PC-9 (cell line): Measurements from ENCODE around the gene NLRC3. TPM values are rescaled to one million over a fixed set of nuclear protein-coding genes. Genes with fewer than 3 reads are reported as not detected.
A peak's percentile ranks its signal among the peaks of the same experiment; 100 is the strongest.
"Not testable (repeated sequence)": the region's sequence is repeated elsewhere in the genome, so short reads cannot be mapped to it uniquely, and the experiment has no call there.

Experiments
- BruUV-seq: library from RNA; stranded (reverse); fragments of 400-500 nt; replicated peaks from 2 replicates; lab custom pipeline; 2021; lab: Mats Ljungman, UMichigan
- CTCF ChIA-PET: fragments of 300-600 bp; sonication (Branson Sonifier 250); formaldehyde crosslinking; loops from one replicate; lab custom pipeline; 2022; ENCODE audit warnings: antibody characterized with exemption; lab: Charles Lee
- POLR2A ChIA-PET: fragments of 300-600 bp; sonication (Branson Sonifier 250); formaldehyde crosslinking; loops from one replicate; lab custom pipeline; 2022; ENCODE audit warnings: antibody characterized with exemption; ENCODE audit not compliant: unreplicated experiment; lab: Charles Lee
- DNase-seq, 2 experiments: peaks; one replicate each; pipeline versions ENCODE4 v3.0.0 to v3.0.0-alpha.2; 2015 to 2022; ENCODE audit warnings: mixed read lengths in 1 of 2
- H2AFZ ChIP-seq: fragments of 200-600 bp; sonication (generic); 2 replicates; pipeline ENCODE4 v1.8.1; 2017; ENCODE audit warnings: antibody characterized with exemption
- H3F3A ChIP-seq: fragments of 200-600 bp; sonication (generic); 2 replicates; pipeline ENCODE4 v1.8.1; 2017; ENCODE audit warnings: antibody characterized with exemption, mild to moderate bottlenecking, low read depth; ENCODE audit not compliant: insufficient read depth
- H3K27ac ChIP-seq: fragments of 200-600 bp; sonication (generic); 2 replicates; pipeline ENCODE4 v1.6.1; 2016; ENCODE audit warnings: mixed run types
- H3K27me3 ChIP-seq: fragments of 200-600 bp; sonication (generic); 2 replicates; pipeline ENCODE4 v1.6.1; 2016; ENCODE audit warnings: low read depth, mixed run types; ENCODE audit not compliant: insufficient read depth
- H3K36me3 ChIP-seq: fragments of 200-600 bp; sonication (generic); 2 replicates; pipeline ENCODE4 v1.6.1; 2016; ENCODE audit warnings: low read depth, mixed run types
- H3K4me1 ChIP-seq: fragments of 200-600 bp; sonication (generic); replicated peaks from 2 replicates; pipeline ENCODE4 v1.6.1; 2016; ENCODE audit warnings: mixed run types; ENCODE audit not compliant: insufficient read depth
- H3K4me2 ChIP-seq: fragments of 200-600 bp; sonication (generic); 2 replicates; pipeline ENCODE4 v1.6.1; 2017; ENCODE audit warnings: mixed run types
- H3K4me3 ChIP-seq: fragments of 200-600 bp; sonication (generic); 2 replicates; pipeline ENCODE4 v1.6.1; 2016; ENCODE audit warnings: mixed run types
- H3K79me2 ChIP-seq: fragments of 200-600 bp; sonication (generic); 2 replicates; pipeline ENCODE4 v1.6.1; 2017; ENCODE audit warnings: low read depth, mixed run types
- H3K9me2 ChIP-seq: fragments of 200-600 bp; sonication (generic); 2 replicates; pipeline ENCODE4 v1.8.1; 2017; ENCODE audit warnings: mild to moderate bottlenecking; ENCODE audit not compliant: insufficient read depth
- H3K9me3 ChIP-seq: fragments of 200-600 bp; sonication (generic); 2 replicates; pipeline ENCODE4 v1.8.1; 2016; ENCODE audit warnings: low read depth; ENCODE audit not compliant: insufficient read depth
- H4K20me1 ChIP-seq: fragments of 200-600 bp; sonication (generic); 2 replicates; pipeline ENCODE4 v1.8.1; 2017; ENCODE audit not compliant: insufficient read depth
- CTCF ChIP-seq: fragments of 200-600 bp; sonication (generic); conservative IDR thresholded peaks from 2 replicates; pipeline ENCODE4 v1.6.1; 2017; ENCODE audit warnings: mixed run types, antibody characterized with exemption, mild to moderate bottlenecking, moderate library complexity
- EZH2 ChIP-seq: fragments of 200-600 bp; sonication (generic); IDR thresholded peaks from 2 replicates; pipeline ENCODE4 v1.8.0; 2017; ENCODE audit warnings: antibody characterized with exemption, low read depth
- intact Hi-C: fragments of 100-400 bp; cut with micrococcal nuclease; formaldehyde crosslinking; loops from one replicate; pipeline ENCODE4 v1.10.0; 2022; ENCODE audit not compliant: unreplicated experiment
- total RNA-seq: library from RNA; stranded (reverse); gene quantifications from 2 replicates; pipeline ENCODE4 v1.2.3, GENCODE V29; 2021

NLRC3 gene
- total RNA-seq, 1 experiment from 2014 or later = not detected

- H3K27ac ChIP-seq = peak overlapping the region; percentile 22; the same call in 1 of the 2 replicates
- TF ChIP-seq CTCF (no peak), EZH2 (no peak)
- CTCF ChIA-PET = no interaction called here
- H2AFZ ChIP-seq = no peak overlapping the region
- no peaks in the 10 kb centered on the region for H4K20me1 ChIP-seq
- POLR2A ChIA-PET = no interaction called here
- peak; percentile 54 to 82 for DNase-seq
- no peaks in the 10 kb centered on the region for H3K9me2 ChIP-seq
- peaks cover 20% of the 10 kb centered on the region for H3K4me1 ChIP-seq
- no peaks in the 10 kb centered on the region for H3K27me3 ChIP-seq
- peaks cover 3% of the 10 kb centered on the region for H3F3A ChIP-seq
- H3K79me2 ChIP-seq = peaks cover 15% of the 10 kb centered on the region
- peaks cover 13% of the 10 kb centered on the region; the same call in 1 of the 2 replicates for H3K36me3 ChIP-seq
- H3K4me2 ChIP-seq = no peak overlapping the region
- BruUV-seq = no TSS peak
- intact Hi-C loops = loop anchor here (5.0 to 10.0 kb wide), 3 partner anchors 101 to 319 kb away; partner anchors contain the start of genes OR1F1, ZNF174 and ZSCAN32
- no peak overlapping the region for H3K4me3 ChIP-seq
- H3K9me3 ChIP-seq = no peaks in the 10 kb centered on the region
Observed at GRCh38 chr16:3503523-3503922, 73.7 kb downstream of the NLRC3 start.

GRCh38 chr16:3501783-3502400 lies 75.3 kb downstream of the NLRC3 start:
- BruUV-seq = no TSS peak
- TF ChIP-seq CTCF (no peak), EZH2 (no peak)
- Histone ChIP-seq H3K9me3 (no peaks in the 10 kb centered on the region), H4K20me1 (no peaks in the 10 kb centered on the region), H3K79me2 (peaks cover 15% of the 10 kb centered on the region), H3K4me2 (peak overlapping the region; percentile 81), H3K36me3 (0 out of 2 replicates have a peak, but pooled peaks cover 5% of the 10 kb centered on the region), H3K27me3 (no peaks in the 10 kb centered on the region), H3K9me2 (no peaks in the 10 kb centered on the region), H3F3A (peaks cover 3% of the 10 kb centered on the region), H3K27ac (no peak overlapping the region), H3K4me3 (peak overlapping the region; percentile 80), H2AFZ (peak overlapping the region; percentile 84; the same call in 1 of the 2 replicates), H3K4me1 (peaks cover 20% of the 10 kb centered on the region)
- intact Hi-C loops = loop anchor here (2.0 to 10.0 kb wide), 4 partner anchors 100 to 317 kb away; partner anchors contain the start of genes OR1F1, ZNF174, ZNF263 and ZSCAN32
- CTCF ChIA-PET = interaction anchor here (0.7 kb wide), 1 partner anchor 11 kb away, joined by 10 read pairs; no protein-coding TSS in a partner anchor
- POLR2A ChIA-PET = interaction anchor here (0.6 kb wide), 3 partner anchors 17 to 754 kb away, joined by 3 to 7 read pairs (median 3); no protein-coding TSS in a partner anchor
- DNase-seq = no peak

GRCh38 chr16:3501412-3501761 lies 75.8 kb downstream of the NLRC3 start:
- not testable (repeated sequence) for H3F3A ChIP-seq, H4K20me1 ChIP-seq, H3K27me3 ChIP-seq, H3K9me3 ChIP-seq, H3K36me3 ChIP-seq, H3K9me2 ChIP-seq, H3K27ac ChIP-seq, DNase-seq
- Histone ChIP-seq H3K4me2 (peak overlapping the region; percentile 81), H3K79me2 (peaks cover 15% of the 10 kb centered on the region), H2AFZ (peak overlapping the region; percentile 84), H3K4me1 (peaks cover 20% of the 10 kb centered on the region), H3K4me3 (peak overlapping the region; percentile 80)
- TSS peak; percentile 61 for BruUV-seq
- ChIA-PET POLR2A (interaction anchor here (0.6 kb wide), 2 partner anchors 17 to 755 kb away, joined by 3 to 7 read pairs; no protein-coding TSS in a partner anchor), CTCF (interaction anchor here (0.7 kb wide), 1 partner anchor 11 kb away, joined by 10 read pairs; no protein-coding TSS in a partner anchor)
- intact Hi-C loops = loop anchor here (2.0 to 10.0 kb wide), 4 partner anchors 99 to 317 kb away; partner anchors contain the start of genes OR1F1, ZNF174, ZNF263 and ZSCAN32
